ENCODE results near the gene CCDC195. TPM values are rescaled to one million over a fixed set of nuclear protein-coding genes. Genes with fewer than 3 reads are reported as not detected.

The CCDC195 gene
- total and polyA plus RNA-seq, 2 experiments from 2014 or later: not detected

- Histone ChIP-seq H3K4me1 (ENCODE audit: insufficient read depth) (peaks cover 8% of the 10 kb centered on the region; the same call in 1 of the 2 replicates), H3K27me3 (ENCODE audit: insufficient read depth) (no peaks in the 10 kb centered on the region), H3K79me2 (replicated peaks; ENCODE audit: insufficient read depth) (no peaks in the 10 kb centered on the region), H3K9me2 (ENCODE audit: insufficient read depth) (peaks cover 12% of the 10 kb centered on the region; the same call in 1 of the 2 replicates), H3K4me2 (no peak overlapping the region), H3K27ac (ENCODE audit: low read depth) (no peak overlapping the region), H3K36me3 (ENCODE audit: insufficient read depth) (no peaks in the 10 kb centered on the region; the same call in 1 of the 2 replicates), H3K4me3 (no peak overlapping the region), H3F3A (replicated peaks; ENCODE audit: low read depth) (no peaks in the 10 kb centered on the region), H4K20me1 (replicated peaks; ENCODE audit: insufficient read depth) (no peaks in the 10 kb centered on the region), H2AFZ (no peak overlapping the region)
- Mint-ChIP-seq H3K4me3 (no peak overlapping the region), H3K27ac (no peak overlapping the region), H3K4me1 (peaks cover 7% of the 10 kb centered on the region; the same call in 2 of the 3 replicates), H3K9me3 (peaks cover 25% of the 10 kb centered on the region), H3K27me3 (ENCODE audit: insufficient read depth, low read depth, poor library complexity) (no peaks in the 10 kb centered on the region), H3K36me3 (ENCODE audit: low read depth) (peaks cover 20% of the 10 kb centered on the region)
- ATAC-seq (no peak), DNase-seq (ENCODE audit: low spot score) (no peak)
- no peak for TF ChIP-seq ZNF114 (CRISPR knock-in tag; IDR thresholded peaks at IDR 0.05)
- no peak for TF ChIP-seq REST (IDR thresholded peaks at IDR 0.05; ENCODE audit: unreplicated experiment)
- TF ChIP-seq NANOG (IDR thresholded peaks at IDR 0.05; ENCODE audit: borderline replicate concordance): no peak
- no peak for TF ChIP-seq STAT1 (IDR thresholded peaks at IDR 0.05; ENCODE audit: unreplicated experiment)
- no peak for TF ChIP-seq POLR2AphosphoS5 (IDR thresholded peaks at IDR 0.05; ENCODE audit: low read depth)
- TF ChIP-seq ZNF331 (CRISPR knock-in tag; IDR thresholded peaks at IDR 0.05; ENCODE audit: low read depth): no peak
- no peak for TF ChIP-seq EZH2 (IDR thresholded peaks at IDR 0.05; ENCODE audit: low read depth, unreplicated experiment)
- TF ChIP-seq JUNB (IDR thresholded peaks at IDR 0.05; ENCODE audit: unreplicated experiment): no peak
- no peak for TF ChIP-seq CTCF (conservative IDR thresholded peaks at IDR 0.05; ENCODE audit: low read depth in 2 of 2)
- TF ChIP-seq ETS1 (IDR thresholded peaks at IDR 0.05): no peak
- no peak for TF ChIP-seq CREB1 (CRISPR knock-in tag; IDR thresholded peaks at IDR 0.05; ENCODE audit: low read depth)
- no peak for TF ChIP-seq EZH2phosphoT487 (IDR thresholded peaks at IDR 0.05; ENCODE audit: unreplicated experiment)
- TF ChIP-seq ZNF462 (CRISPR knock-in tag; IDR thresholded peaks at IDR 0.05): no peak
Observed at GRCh38 chr2:224666951-224667553, 49.1 kb downstream of the CCDC195 start.
